Measurements from ENCODE around the gene PLA2G4E. TPM values are rescaled to one million over a fixed set of nuclear protein-coding genes. Genes with fewer than 3 reads are reported as not detected.

The PLA2G4E gene
- total RNA-seq, 2 donors from 2014 or later: not detected

GRCh38 chr15:41933326-41933725 is 87.5 kb downstream of the PLA2G4E start:
- peak; percentile 20 for DNase-seq (ENCODE audit: low spot score)
- intact Hi-C loops (cut with DNase I): loop anchor here in 1 of 2 donors (5.0 kb wide), 1 partner anchor 559 kb away; the partner anchor contains the start of gene ZNF106

GRCh38 chr15:41932511-41933289 is 88.1 kb downstream of the PLA2G4E start:
- peak; percentile 56 for DNase-seq (ENCODE audit: low spot score)
- intact Hi-C loops (cut with DNase I): loop anchor here in 1 of 2 donors (5.0 kb wide), 1 partner anchor 560 kb away; the partner anchor contains the start of gene ZNF106

DNA sequence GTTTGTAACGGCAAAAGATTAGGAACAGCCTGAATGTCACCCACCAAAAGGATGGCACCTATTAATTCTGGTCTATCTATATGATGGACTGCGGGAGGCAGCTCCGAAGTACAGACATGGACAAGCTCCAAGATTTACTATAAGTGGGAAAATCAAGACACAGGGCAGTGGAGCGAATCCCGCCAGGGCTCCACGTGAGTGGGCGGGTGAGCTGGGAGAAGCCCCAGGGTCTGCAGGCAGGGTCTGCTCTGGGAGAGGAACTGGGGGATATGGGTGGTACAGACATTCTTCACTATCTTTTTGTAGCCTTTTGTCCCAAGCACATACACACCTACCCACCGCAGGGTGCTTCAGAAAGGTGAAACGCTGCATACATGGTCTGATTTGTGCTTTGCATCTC is 88.7 kb downstream of the PLA2G4E start:
- intact Hi-C loops (cut with DNase I): loop anchor here in 1 of 2 donors (5.0 kb wide), 1 partner anchor 560 kb away; the partner anchor contains the start of gene ZNF106
- peak; percentile 46 for DNase-seq (ENCODE audit: low spot score)

Other genes starting within 250 kb of the PLA2G4E start
- gene MAPKBP1, start 246.6 kb downstream of the PLA2G4E start, total RNA-seq: 10 to 100 TPM; 26.5 to 27.9 TPM
- 10 to 100 TPM in 1 of 2 donors, 1 to 10 TPM in 1; 4.9 to 13.8 TPM for gene JMJD7, start 192.9 kb downstream of the PLA2G4E start, total RNA-seq
- gene PLA2G4B, start 182.2 kb downstream of the PLA2G4E start, total RNA-seq: 1 to 10 TPM; 1.5 to 4.0 TPM
- 1 to 10 TPM in 1 of 2 donors, under 1 TPM in 1; 0.71 to 1.3 TPM for gene SPTBN5, start 127.0 kb downstream of the PLA2G4E start, total RNA-seq
- 10 to 100 TPM; 21.3 to 22.5 TPM for gene EHD4, start 48.5 kb downstream of the PLA2G4E start, total RNA-seq
- gene PLA2G4D, start 73.5 kb upstream of the PLA2G4E start, total RNA-seq: not detected
- not detected for gene PLA2G4F, start 135.6 kb upstream of the PLA2G4E start, total RNA-seq
- 10 to 100 TPM; 48.4 to 58.0 TPM for gene VPS39, start 187.3 kb upstream of the PLA2G4E start, total RNA-seq

Data from posterior vena cava (tissue), 2 donors.